LoVo (cell line): Measurements from ENCODE around the gene ZNF618.
"Not testable (repeated sequence)": the region's sequence is repeated elsewhere in the genome, so short reads cannot be mapped to it uniquely, and the experiment has no call there.

Experiments
- DNase-seq: peaks from one replicate; pipeline ENCODE4 v3.0.0-alpha.2; 2016; ENCODE audit warnings: low spot score

The ZNF618 gene

GRCh38 chr9:113989017-113989713 is 113.1 kb downstream of the ZNF618 start:
- no peak for DNase-seq

- DNase-seq: no peak
These were observed 113.8 kb downstream of the ZNF618 start for GRCh38 chr9:113989714-113990569.

GRCh38 chr9:113990570-113990907 is 114.4 kb downstream of the ZNF618 start:
- DNase-seq: no peak

- DNase-seq: no peak
These were observed 114.9 kb downstream of the ZNF618 start for GRCh38 chr9:113990975-113991471.

- DNase-seq: no peak
These were observed 115.6 kb downstream of the ZNF618 start for GRCh38 chr9:113991714-113992113.

- no peak for DNase-seq
These were observed 116.3 kb downstream of the ZNF618 start for GRCh38 chr9:113992276-113992951.

GRCh38 chr9:113992994-113993393 is 116.9 kb downstream of the ZNF618 start:
- DNase-seq: no peak

GRCh38 chr9:113993838-113994540 is 117.9 kb downstream of the ZNF618 start:
- DNase-seq: no peak

- DNase-seq: no peak
These were observed 119.3 kb downstream of the ZNF618 start for GRCh38 chr9:113995401-113995800.

- DNase-seq: no peak
These were observed 119.9 kb downstream of the ZNF618 start for GRCh38 chr9:113995963-113996362.

GRCh38 chr9:113996531-113997001 is 120.5 kb downstream of the ZNF618 start:
- no peak for DNase-seq

GRCh38 chr9:113997064-113997463 is 121.0 kb downstream of the ZNF618 start:
- DNase-seq: not testable (repeated sequence)

- DNase-seq: no peak
These were observed 121.5 kb downstream of the ZNF618 start for GRCh38 chr9:113997610-113998009.

- no peak for DNase-seq
These were observed 122.0 kb downstream of the ZNF618 start for GRCh38 chr9:113998114-113998513.

GRCh38 chr9:113998525-113999255 is 122.6 kb downstream of the ZNF618 start:
- DNase-seq: no peak

- no peak for DNase-seq
These were observed 123.3 kb downstream of the ZNF618 start for GRCh38 chr9:113999256-114000062.

GRCh38 chr9:114000063-114000454 is 124.0 kb downstream of the ZNF618 start:
- DNase-seq: no peak

- DNase-seq: no peak
These were observed 124.7 kb downstream of the ZNF618 start for GRCh38 chr9:114000671-114001409.

- DNase-seq: no peak
These were observed 125.2 kb downstream of the ZNF618 start for GRCh38 chr9:114001410-114001685.

GRCh38 chr9:114001794-114002261 is 125.7 kb downstream of the ZNF618 start:
- DNase-seq: no peak
